HL-60/S4 treated with phorbol 12-myristate 13-acetate at 8.2 ng/mL for 4 days and 3 days (cell line): ENCODE data around the gene LAMA5.

Experiments
- in situ Hi-C: fragments of 300-500 bp; cut with MboI; formaldehyde crosslinking; loops from 2 replicates; pipeline ENCODE4 v1.15.0; 2022; ENCODE audit warnings: low sequenced_read_pairs

LAMA5 gene

DNA sequence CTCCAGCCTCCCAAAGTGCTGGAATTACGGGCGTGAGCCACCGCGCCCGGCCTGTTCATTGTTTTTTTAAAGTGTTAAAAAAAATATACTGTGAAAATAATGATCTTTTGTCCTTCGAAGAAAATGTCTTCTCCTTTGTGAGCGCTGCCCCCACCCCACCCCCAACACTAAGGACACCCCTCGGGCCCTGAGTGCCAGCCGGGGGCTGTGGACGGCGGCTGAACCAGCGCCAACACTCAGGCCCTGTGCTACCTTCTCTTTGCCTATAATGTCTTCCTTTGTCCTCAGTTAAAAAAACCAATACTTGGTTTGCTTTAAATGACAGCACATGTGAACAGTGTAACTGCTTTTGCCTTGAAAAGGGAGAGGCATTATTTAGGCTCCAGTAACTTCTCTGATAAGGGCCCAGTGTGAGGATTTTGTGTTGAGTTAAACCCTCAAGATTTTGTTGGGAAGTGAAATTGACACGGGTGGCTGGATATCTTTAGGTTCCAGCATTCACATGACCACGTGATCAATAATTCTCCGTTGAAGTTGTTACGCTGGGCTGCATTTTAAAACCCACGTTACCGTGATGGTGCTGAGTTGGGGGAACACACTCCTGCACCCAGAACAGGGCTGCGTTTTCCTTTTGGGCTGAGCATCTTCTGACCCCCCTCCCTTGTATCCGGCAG, 73.9 kb downstream of the LAMA5 start:
- in situ Hi-C loops, result no loop called here

GRCh38 chr20:62292108-62292507, 75.0 kb downstream of the LAMA5 start:
- in situ Hi-C loops, result no loop called here

DNA sequence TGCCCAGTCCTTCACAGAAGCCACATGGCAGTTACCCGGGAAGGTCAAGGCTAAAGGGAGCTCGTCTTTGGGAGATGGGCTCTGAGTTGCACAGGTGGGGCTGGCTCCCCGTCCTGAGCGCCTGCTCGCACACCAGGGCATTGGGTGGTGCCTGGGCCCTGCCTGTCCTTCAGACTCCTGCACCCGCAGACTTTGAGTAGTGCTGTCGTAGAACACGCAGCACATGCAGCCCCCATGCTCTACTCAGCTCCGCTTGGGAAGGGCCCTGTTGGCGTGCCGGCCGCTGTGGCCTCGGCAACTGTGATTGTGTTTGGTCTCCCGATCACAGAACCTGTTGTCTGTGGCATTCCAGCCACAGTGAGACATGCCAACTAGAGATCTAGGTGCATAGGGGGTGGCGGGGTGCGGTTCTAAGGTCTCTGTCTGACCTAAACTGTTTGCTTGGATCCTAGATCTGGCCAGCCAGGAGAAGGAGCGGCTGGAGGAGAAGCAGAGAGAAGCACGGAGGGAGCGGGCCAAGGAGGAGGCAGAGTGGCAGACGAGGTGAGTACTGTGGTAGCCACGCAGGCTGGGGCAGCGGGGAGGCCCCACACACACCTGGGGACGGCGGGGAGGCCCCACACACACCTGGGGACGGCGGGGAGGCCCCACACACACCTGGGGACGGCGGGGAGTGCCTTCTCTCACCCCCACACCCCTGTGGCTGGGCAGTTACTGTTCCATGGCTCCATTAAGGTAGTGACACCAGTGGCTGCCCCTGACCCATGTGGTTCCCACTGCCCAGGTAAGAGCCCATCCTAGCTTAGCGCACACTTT, 75.7 kb downstream of the LAMA5 start:
- in situ Hi-C loops, result no loop called here

- in situ Hi-C loops, result no loop called here
These were observed 77.2 kb downstream of the LAMA5 start for GRCh38 chr20:62289898-62290297.

DNA sequence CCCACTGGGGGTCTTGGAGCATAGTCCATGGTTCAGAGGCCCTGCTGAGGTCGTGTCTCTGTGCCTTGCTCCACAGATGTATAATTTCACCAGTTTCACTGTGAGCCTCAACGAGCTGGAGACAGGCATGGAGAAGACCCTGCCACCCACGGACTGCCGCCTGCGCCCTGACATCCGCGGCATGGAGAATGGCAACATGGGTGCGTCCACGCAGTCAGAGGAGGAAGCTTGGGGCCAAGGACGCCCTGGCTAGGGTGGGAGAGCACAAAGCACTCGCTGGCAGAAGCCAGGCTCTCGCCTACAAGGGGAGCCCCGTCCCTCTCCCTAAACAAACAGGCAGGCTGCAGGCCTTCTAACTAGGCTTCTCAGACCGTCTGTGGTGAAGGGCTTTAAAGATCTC, 78.0 kb downstream of the LAMA5 start:
- in situ Hi-C loops, result no loop called here

DNA sequence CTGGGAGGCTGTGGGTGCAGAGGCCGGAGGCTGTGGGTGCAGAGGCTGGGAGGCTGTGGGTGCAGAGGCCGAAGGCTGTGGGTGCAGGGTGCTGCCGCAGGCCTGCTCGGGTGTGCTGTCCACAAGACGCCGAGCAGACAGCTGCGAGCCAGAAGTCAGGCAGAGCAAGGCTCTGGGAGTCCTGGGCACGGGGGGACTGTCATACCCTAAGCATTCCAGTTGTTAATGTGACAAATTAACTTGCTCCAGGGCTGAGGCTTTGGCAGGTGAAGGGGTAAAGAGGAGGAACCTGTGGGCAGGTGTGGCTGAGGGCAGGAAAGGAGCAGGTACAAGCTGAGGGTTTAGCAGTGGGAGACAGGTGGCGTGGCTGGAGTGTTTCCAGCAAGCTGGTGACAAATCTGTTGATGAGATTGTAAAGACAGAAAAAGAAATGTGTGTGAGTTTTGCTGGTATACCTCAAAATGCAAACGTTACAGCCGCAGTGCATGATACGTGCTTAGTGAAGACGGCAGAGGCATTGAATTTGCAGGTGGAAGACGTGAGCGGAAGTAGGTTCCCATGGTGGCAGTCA, 78.5 kb downstream of the LAMA5 start:
- in situ Hi-C loops, result no loop called here

GRCh38 chr20:62287759-62288534, 79.2 kb downstream of the LAMA5 start:
- in situ Hi-C loops, result no loop called here

GRCh38 chr20:62287129-62287528, 80.0 kb downstream of the LAMA5 start:
- in situ Hi-C loops, result no loop called here

DNA sequence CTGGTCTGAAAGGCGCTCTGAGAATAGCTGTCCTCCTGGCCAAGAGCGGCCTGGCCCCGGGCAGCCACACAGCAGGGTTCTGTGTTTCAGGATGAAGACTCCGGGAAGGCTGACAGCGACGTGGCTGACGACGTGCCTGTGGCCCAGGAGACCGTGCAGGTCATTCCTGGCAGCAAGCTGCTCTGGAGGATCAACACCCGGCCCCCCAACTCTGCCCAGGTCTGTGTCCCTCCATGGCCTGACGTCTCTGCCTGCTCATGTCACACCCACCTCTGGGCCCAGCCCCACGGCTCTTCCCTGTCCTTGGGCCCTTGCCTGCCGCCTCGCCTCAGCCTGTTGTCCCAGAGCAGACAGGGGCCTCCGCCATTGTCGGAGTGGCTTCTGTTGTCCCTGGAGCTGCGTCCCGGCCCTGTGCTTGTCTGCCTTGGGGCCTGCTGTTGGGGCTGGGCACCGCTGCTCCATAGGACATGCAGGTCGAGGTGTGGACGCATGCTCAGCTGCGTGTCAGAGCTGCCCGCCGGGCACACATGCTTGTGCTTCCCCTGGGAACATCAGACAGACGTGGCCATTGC, 80.5 kb downstream of the LAMA5 start:
- in situ Hi-C loops, result no loop called here

- in situ Hi-C loops, result no loop called here
These were observed 81.4 kb downstream of the LAMA5 start for GRCh38 chr20:62285722-62286121.

DNA sequence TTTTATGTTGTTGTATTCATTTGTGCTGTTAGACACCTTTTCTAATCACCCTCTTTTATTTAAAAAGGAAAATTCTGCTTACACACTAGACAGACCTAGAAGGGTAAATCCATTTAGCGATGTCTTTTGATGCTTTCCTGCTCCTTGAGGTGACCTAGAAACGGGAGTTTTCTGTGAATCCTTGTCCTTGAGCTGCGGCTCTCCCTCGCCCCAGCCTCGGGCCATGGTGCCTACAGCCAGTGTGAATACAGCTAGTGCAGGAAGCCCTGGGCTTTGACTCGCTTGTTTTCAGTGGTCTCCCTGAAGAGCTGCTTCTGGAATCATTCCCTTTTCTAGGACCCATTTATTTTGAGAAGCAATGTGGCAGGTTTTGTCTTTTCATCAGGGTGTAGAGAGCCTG, 82.0 kb downstream of the LAMA5 start:
- in situ Hi-C loops, result no loop called here

GRCh38 chr20:62284448-62284847, 82.7 kb downstream of the LAMA5 start:
- in situ Hi-C loops, result no loop called here

DNA sequence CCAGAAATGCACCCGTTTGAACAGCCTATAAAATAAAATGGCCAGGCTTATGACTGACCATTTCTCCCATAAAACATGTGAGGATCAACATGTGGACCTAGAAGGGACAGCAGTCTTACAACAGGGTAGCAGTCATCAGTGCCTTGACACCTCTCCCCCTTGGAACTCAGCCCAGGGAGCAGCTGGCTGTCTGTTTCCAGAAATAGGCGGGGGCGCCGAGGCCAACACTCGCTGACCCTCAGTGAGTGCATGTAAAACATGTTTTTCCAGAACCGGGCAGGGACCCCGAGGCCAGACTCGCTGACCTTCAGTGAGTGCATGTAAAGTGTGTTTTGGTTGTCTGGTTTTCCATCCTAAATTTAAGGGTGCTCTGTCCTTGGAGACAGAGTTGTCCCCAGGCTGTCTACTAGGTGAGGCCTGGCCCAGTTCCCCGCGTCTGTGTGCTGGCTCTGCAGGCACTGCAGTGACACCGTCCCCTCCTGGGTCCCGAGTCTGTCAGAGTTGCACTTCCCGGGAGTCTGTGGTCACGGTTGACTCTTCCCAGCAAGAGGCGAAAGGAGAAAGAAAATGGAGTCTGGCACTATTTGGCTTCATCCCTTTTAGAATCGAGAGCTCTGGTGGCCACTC, 84.1 kb downstream of the LAMA5 start:
- in situ Hi-C loops, result no loop called here

- in situ Hi-C loops, result no loop called here
These were observed 85.0 kb downstream of the LAMA5 start for GRCh38 chr20:62282103-62282502.

DNA sequence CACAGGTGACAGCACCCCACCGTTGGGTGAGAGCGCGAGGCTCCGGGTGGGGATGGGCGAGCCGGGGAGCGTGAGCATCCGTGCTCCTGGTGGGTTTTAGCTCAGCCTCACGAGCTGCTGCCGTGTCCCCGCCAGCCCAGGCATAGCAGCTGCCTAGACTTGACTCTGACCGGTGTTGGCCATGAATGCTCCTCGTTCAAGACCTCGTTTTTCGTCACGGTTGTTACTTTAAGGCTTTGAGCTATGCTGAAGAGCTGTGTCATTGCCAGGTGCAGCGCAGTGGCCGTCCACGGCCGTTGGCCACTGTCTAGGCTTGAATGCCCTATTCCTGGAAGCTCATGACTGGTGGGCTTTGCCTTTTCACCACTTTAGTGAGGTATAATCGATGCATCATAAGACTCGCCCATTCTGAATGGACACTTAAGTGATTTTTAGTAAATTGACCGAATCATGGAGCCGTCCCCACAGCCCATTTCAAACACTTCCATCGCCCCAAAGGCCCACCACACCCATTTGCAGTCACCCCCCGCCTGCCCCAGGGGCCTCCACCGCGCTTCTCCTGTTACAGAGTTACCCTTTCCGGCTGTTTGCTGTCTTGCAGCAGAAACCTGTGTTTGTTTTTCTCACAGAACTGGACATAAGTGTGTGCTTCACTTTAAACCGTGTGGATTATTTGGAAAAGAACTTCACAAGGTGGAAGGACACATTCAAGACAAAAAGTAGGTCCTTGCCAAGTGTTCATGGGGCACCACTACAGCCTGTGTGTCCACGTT, 85.8 kb downstream of the LAMA5 start:
- in situ Hi-C loops, result no loop called here

GRCh38 chr20:62280303-62280702, 86.8 kb downstream of the LAMA5 start:
- in situ Hi-C loops, result no loop called here

DNA sequence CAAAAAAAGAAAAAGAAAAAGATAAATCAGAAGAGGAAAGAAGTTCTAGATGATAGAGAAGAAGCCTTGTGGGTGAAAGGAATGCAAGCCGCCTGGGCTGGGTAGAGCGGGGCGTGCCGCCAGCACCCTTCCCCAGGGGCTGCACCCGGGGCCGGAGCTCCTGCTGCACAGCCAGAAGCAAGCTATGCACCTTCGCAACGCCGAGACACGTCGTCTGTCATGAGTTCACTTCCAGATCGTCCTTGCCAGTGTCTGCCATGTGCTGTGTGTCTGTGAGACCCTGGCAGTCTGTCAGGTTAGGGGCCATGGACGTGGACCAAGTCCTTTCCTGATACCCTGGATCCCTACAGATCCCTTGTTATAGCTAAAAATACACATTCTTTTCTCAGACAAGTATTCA, 89.9 kb downstream of the LAMA5 start:
- in situ Hi-C loops, result no loop called here

DNA sequence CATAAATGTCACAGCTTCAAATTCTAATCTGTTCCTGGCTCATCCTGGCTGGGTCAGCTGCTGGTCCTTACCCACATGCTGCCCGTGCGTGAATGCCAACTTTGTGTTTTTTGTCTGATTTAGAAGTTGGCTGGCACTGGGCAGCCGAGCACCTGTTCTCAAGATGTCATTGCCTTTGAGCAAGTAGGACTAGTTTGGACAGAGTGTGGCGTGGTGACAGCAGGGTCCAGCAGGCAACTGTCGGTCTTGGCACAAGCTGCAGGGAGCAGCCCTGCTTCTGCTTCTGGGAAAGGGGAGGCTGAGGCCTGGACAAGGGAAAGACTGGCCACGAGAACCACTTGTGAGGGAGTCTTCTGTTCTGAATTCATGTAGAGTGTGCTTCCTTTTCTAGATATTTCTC, 90.7 kb downstream of the LAMA5 start:
- in situ Hi-C loops, result no loop called here

DNA sequence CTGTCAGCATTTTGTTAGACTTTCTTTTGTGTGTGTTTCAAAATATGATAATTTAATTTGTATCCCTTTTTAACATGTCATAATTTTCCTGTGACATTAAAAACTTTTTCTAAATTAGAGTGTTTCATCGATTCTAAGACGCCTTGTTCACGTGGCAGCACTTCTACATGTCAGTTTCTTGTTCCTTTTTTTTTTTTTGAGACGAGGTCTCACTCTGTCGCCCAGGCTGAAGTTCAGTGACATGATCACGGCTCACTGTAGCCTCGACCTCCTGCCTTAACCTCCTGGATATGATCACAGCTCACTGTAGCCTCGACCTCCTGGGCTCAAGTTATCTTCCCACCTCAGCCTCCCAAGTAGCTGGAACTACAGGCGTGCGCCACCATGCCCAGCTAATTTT, 91.9 kb downstream of the LAMA5 start:
- in situ Hi-C loops, result no loop called here
